GM19372 (cell line): Measurements from ENCODE around the gene CFAP46.

Experiments used
- ATAC-seq: cut with Tn5 transposase; IDR thresholded peaks from one replicate; pipeline ENCODE4 v1.9.1; 2021; ENCODE audit warnings: mild to moderate bottlenecking, low read depth, moderate library complexity; ENCODE audit not compliant: unreplicated experiment

CFAP46 gene

GRCh38 chr10:132946806-132947546, 4.6 kb upstream of the CFAP46 start:
- no peak for ATAC-seq

DNA sequence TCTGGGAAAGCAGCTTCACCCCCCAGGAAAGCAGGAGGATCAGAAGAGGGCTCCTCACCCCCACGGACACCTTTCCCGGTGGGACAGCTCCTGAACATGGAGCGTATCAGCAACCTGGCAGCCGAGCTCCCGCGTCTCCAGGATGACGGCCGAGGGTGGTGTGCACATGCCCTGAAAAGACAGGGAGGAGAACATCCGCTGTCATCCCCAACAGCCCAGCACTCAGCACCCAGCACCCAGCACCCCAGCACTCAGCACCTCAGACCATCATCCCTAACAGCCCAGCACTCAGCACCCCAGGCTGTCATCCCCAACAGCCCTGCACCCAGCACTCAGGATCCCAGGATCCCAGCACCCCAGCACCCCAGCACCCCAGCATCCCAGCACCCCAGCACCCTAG, 3.9 kb upstream of the CFAP46 start:
- no peak for ATAC-seq

DNA sequence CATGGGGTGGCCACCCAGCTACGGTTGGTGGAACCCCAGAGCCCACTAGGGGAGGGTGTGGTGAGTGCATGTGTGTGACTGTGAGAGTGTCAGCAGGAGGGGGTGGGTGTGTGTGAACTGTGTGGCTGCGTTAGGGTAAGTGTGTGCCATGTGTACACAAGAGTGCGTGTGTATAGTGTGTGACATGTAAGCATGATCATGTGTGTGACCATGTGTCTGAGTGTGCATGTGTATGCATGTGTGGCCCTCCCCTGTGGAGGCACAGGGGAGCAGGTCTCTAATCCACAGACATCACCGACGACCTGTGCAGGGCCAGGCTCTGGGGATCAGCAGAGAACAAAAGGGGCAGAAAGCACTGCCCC, 3.5 kb upstream of the CFAP46 start:
- ATAC-seq, result no peak

DNA sequence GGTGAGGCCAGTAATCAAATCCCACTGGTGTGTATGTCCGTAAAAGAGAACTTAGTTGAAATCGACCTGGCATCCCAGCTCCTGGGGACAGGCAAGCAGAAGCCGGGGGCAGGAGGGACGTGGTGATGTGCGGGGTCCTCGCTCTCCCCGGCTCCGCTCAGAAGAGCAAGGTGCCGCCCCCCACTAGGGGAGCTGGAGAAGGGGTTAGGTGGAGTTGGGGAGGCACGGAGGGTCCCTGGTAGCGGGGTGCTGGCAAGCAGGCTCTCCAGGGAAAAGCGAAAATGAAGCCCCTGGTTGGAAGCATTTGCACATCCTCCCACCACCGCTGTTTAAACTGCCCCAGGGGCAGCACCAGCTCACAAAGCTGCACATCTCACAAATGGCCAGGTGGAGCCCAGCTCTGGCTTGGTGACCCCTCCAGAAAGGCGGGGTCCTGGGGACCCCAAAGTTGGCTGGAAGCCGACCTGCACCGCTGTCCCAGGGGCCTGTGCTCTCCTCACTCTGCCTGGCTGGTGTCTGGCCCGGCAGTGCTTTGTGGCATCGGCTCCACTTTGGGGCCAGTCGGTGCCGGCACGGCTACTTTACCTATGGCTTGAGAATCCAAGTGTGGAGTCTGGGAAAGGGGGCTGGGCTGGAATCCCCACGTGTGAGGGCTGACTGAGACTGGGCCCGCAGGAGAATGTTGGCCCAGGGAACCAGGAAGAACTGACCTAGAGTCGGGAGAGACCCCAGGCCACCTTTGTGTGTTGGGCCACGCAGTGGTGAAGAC, 2.9 kb upstream of the CFAP46 start:
- no peak for ATAC-seq

DNA sequence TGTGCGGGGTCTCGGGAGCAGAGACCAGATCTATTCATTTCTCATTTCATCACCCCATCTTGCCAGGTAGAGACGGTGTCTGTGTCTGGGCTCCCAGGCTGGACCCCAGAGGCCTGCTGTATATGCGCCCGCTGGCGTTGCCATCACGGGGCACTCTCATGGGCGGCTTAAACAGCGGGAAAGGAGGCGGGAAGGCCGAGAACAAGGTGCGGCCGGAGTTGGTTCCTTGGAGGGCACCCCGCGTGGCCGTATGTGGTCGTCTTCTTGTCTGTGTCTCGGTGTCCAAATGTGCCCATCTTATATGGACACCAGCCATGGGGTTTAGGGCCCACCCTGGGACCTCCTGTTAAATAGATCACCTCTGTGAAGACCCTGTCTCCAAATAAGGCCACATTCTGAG, 2.1 kb upstream of the CFAP46 start:
- no peak for ATAC-seq

GRCh38 chr10:132943791-132944404, 1.5 kb upstream of the CFAP46 start:
- ATAC-seq, result no peak

GRCh38 chr10:132943058-132943790, 854 bp upstream of the CFAP46 start:
- no peak for ATAC-seq

GRCh38 chr10:132941640-132942051, 724 bp downstream of the CFAP46 start:
- no peak for ATAC-seq

DNA sequence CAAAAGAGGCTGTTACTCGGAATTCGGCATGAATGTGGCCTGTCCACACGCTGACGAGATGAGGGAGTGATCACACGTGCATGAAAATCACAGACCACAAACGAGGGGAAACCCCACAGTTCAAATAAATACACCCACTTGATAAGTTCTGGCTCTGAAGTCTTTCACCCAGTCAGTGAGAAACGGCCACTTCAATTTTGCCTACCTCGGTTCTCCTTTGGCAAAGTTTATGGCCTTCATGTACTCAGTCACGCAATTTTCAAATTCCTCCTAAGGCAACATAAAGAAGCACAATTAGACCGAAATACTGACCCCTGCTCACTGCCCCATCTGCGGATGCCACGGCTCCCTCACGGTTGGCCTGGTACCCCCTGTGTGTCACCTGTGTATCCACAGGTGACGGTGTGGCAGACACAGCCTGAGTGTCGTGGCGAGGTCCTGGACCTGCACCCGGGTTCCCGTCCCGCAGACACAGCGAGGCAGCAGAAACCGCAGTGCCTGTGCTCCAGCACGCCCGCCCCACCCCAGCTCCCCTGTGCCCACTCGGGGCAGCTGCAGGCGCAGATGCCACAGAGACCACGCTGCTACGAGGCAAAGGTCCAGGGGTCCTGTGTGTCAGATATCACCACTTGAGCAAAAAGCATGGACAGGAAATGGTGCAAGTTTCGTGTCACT, 1.4 kb downstream of the CFAP46 start:
- ATAC-seq, result no peak

DNA sequence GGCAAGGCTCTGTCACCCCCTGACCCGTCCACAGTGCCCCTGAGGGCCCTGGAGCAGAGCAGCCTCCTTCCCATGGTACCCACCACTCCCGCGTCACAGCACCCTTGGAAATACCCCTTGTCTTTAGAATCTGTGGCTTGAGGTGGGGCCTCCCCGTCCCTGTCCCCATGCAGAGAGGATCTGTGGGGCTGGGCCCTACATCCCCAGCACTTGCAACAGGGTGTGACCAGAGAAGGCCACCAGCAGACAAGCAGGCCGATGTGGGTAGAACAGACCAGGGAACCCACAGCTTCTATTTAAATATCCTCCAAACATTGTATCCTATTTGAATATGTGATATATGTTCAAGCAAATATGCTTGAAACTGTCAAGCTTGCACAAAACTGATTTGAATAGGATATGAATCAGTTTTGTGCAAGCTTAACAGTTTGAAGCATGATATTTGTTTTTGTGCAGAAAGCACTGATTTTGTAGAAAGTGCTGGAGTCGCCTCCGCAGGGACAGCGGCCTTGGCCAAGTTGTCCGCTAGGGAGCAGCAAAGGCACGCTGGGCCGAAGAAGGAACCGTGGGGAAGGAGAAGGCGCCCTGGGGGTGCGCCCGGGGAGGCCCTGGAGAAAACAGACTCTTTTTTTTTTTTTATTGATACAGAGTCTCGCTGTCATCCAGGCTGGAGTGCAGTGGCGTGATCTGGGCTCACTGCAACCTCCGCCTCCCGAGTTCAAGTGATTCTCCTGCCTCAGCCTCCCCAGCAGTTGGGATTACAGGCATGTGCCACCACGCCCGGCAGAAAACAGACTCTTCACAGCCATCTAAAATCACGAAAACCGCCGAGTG, 2.2 kb downstream of the CFAP46 start:
- no peak for ATAC-seq

- no peak for ATAC-seq
Observed at GRCh38 chr10:132939378-132939955, 2.9 kb downstream of the CFAP46 start.

DNA sequence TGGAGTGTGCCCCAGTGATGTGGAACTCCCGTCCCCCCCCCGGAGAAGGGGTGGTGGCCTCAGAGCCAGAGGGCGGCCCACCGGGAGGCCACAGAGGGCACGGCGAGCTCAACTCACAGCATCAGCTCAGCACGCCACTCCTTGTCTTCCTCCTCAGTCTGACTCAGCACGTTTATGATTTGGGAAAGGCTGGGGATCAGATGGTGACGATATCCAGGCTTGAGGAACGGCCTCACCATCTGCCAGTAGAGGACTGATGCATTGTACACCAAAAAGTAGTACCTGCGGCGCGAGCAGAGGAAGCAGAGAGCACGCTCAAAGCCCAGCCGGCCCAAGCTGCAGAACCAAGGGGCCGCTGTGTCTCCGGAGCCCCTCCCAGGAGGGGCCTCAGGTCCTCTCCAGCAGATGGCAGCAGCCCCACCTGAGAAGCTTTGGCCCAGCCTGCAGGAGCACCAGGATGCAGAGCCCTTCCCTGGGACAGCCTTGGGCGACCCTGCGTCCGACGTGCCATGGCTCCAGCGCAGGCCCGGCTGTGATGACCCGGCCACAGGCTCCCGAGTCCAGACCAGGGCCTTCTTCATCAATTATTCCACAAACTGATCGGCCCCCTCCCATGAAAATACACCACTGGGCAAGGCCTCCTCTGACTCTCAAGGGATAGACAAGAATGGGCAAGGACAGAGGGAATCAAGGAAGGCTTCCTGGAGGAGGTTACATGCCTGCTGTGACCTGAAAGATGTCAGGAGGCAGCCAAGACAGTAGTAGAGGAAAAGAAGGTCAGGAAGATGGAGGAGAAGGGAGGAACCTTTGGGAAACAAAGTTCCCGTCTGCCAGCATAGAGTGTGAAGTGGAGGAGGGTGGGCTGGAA, 3.7 kb downstream of the CFAP46 start:
- ATAC-seq, result no peak

DNA sequence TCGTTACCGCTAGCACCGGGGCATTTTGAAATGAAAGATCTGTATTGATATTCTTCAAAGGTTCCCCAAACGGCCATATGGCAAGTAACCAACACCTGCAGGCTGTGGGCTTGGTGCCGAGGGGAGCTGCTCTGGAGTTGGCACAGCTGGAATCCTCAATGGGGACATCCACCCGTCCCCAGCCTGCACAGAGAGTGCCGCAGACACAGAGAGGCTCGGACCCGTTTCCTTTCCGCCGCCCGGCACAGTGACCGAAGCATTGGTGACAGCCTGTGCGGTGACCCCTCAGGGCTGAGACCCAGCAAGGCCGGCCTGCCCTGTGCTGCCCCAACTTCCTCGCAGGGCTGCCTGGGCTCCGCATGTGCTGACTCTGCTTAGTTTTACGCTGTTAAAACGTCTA, 4.5 kb downstream of the CFAP46 start:
- no peak for ATAC-seq

- no peak for ATAC-seq
Observed at GRCh38 chr10:132934953-132935352, 7.4 kb downstream of the CFAP46 start.

DNA sequence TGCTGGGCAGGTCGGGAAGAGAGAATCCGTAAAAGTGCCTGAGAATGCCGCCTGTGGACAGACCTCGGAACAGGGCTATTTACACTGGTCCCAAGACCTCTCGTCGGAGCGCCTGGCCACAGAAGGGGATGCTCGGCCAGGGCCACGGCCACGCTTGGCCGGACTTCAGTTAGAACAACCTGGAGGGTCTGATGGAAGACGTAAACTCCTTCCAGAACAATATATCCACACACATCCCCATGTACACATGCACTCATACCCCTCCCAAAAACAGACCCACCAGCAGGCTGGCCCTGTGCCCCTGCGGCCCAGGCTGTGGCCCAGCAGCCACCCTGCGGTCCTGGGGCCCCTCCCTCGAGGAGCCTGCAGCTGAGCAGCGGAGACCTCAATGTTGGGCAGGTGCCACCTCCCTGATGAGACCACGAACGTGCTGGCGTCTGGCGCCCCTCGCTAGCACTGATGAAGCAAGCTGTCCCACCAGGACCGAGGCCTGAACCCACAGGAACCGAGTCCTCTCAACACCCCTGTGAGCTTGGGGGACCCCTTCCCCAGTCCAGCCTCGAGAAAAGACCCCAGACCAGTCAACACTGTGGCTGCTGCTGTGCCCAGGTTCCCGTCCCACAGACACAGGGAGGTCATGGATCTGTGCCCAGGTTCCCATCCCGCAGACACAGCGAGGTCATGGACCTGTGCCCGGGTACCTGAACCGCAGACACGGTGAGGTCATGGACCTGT, 8.9 kb downstream of the CFAP46 start:
- ATAC-seq, result no peak

DNA sequence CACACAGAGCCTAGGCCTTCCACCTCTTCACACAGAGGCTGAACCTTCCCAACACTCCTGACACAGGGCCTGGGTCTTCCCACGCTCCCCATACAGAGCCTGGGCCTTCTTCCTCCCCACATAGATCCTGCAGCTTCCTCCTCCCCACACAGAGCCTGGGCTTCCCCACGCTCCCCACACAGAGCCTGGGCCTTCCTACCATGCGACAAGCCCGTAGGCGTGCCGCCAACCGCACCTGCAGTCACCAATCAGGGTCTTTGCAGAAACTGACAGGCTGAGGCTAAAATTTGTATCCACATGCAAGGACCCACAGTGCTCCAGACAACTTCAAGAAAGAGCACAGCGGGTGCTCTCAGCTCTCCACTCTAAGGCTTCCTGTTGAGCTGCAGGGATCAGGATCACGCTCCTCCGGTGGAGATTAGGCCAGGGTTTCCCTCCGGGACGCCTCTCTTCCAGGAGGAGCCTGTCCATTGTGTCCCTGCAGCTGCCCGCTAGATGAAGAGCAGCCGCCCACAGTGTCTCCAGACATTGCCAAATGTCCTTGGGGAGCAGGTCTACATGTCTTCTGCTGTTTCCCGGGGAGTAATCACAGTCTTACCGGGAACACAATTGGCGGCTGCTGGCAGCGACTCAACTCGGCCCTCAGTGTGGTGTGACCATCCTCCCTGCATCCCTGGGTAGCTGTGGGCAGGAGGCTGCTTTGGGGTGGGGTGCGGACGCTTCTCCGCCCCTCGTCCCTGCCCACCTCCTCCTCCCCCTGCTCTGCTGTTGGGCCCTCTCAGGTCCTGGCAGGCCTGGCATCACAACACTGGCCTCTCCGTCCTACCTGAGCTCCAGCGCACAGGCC, 9.7 kb downstream of the CFAP46 start:
- no peak for ATAC-seq
